Posterior vena cava (tissue), 2 donors: Measurements from ENCODE around the gene GNB1L. TPM values are rescaled to one million over a fixed set of nuclear protein-coding genes. Genes with fewer than 3 reads are reported as not detected.

ENCODE experiments used
- DNase-seq: peaks from one replicate; pipeline ENCODE4 v3.0.0-alpha.2; 2020; ENCODE audit warnings: low spot score
- intact Hi-C, 2 donors: fragments of 100-400 bp; cut with DNase I; formaldehyde crosslinking; loops; one replicate each; pipeline versions ENCODE4 v1.14.1 to v1.14.2; 2022 to 2023
- total RNA-seq, 2 donors: library from RNA; stranded (reverse); fragmentation: NEBNext Ultra II Directional; extraction: Animal tissue kit (Norgen Biotek cat#: 25700); gene quantifications; one replicate each; pipeline ENCODE4 v1.2.1, GENCODE V29; 2021
- donor health status: DM: yes; HTN: yes; CAD: no.
- donor health status: DM: yes; HTN: yes; CAD: no.

GNB1L gene
- total RNA-seq, 2 donors from 2014 or later = 3.6 to 3.9 TPM

DNA sequence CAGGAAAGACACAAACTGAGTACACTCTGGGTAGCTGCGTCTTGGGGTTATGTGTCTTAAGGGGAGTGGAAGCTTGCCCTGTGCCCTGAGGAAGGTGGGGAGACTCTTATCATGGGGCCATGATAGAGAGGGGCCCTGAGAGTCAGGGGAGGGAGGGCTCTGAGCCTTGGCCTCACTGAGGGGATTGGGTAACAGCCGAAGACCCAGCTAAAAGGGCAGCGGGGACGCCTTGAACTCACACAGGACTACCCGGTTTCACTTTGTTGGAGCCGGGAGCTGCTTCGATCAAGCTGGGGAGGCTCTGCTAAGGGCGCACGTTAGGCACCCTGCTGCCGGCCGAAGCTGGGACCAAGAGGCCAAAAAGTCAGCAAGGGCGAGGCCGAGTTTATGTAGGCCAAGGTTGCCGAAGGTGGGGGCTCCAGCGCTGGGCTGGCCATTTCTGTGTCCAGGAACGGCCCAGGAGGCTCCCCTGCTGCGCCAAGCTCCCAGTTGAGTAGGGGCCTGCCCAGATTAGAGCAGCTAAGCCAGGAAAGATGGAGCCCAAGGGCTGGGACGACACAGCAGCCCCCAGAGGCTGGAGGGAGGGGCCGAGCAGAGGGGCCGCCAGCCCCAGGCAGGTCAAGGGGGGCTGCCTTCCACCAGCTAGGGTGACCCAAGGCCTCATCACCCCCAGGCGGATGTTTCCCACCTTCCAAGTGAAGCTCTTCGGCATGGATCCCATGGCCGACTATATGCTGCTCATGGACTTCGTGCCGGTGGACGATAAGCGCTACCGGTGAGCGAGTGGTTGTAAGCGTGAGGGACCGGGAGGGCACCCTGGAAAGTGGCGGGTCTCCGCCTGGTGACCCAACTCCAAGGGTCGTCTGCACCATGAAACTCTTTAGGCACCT, 91.9 kb downstream of the GNB1L start:
- intact Hi-C loops = no loop called here
- no peak for DNase-seq

DNA sequence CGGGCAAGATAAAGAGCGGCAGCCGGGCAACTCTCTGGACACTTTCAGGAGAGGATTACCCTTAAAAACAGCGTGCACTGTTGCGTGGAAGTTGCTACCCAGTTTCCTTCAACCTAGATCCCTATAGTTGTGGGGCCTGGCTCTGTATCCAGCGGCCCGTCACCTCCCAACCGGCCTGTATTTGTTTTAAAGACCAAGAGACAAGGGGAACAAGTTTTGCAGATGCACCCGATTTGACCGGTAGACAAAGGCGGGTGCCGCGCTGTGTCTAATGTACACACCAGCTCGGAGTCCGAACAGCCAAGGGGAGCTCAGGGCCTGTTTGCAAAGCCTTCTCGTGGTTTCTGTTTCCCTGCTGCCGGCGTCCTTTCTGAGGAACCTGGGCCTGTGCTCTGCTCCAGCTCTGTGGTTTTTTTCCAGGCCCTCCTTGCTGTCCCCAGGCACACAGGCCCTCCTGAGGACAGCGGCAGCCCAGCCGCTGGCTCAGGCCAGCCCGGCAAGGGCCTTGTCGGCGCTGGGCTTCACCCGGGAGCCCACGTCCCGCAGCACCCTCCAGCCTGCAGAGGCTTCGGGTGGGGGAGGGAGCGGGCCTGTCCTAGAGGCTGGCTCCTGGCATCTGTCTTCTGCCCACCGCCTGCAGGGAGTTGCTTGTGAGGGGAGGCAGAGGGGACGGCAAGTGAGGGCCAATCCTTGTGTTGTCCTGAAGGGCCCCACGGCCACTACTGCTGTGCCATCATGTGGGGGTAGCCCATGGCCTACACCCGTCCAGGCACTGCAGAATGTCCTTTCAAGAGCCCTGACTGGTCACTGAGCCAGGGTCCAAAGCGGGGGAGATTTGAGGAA, 92.7 kb downstream of the GNB1L start:
- intact Hi-C loops = no loop called here
- DNase-seq = no peak

- intact Hi-C loops = no loop called here
- DNase-seq = no peak
These were observed 93.5 kb downstream of the GNB1L start for GRCh38 chr22:19760951-19761724.

- intact Hi-C loops = no loop called here
These were observed 94.4 kb downstream of the GNB1L start, which contains the start of gene TBX1 for GRCh38 chr22:19760058-19760950. Gene TBX1, plus strand, starts transcription at chr22:19760778. Its CDS starts 66 bp downstream, at chr22:19760844.

DNA sequence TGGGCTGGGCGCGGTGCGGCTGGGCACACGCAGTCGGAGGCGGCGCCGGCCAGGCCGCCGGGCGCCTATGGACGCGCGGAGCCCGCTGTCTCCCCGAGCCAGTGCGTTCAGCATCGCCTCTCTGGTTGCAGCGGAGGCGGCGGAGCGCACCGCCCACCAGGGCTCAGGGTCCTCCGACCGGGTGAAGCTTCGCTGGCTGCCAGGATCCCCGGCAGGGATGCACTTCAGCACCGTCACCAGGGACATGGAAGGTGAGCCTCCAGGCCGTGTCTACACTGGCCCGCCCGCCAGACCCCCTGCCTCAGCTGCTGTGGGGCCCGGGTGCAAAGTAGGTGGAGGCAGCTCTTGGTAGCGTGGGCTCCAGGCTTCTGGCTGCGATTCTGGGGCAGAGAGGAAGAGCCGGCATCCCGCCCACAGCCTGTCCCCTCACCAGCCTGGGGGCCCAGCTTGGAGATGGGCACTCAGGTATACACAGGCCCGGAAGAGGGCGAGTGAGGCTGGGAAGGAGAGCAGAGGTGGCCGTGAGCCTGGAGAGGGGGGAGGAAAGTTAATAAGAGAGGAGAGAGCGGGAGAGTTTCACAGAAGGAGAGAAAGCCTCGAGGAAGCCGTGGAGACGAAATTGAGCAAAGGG, 95.1 kb downstream of the GNB1L start:
- DNase-seq = no peak
- intact Hi-C loops = no loop called here

More at GRCh38 chr22:19760058-19760950, 94.4 kb downstream of the GNB1L start, which contains the start of gene TBX1:
- no peak for DNase-seq

GRCh38 chr22:19758896-19759426, 95.7 kb downstream of the GNB1L start:
- intact Hi-C loops = no loop called here
- DNase-seq = no peak

GRCh38 chr22:19757985-19758895, 96.4 kb downstream of the GNB1L start:
- no peak for DNase-seq
- intact Hi-C loops = no loop called here

DNA sequence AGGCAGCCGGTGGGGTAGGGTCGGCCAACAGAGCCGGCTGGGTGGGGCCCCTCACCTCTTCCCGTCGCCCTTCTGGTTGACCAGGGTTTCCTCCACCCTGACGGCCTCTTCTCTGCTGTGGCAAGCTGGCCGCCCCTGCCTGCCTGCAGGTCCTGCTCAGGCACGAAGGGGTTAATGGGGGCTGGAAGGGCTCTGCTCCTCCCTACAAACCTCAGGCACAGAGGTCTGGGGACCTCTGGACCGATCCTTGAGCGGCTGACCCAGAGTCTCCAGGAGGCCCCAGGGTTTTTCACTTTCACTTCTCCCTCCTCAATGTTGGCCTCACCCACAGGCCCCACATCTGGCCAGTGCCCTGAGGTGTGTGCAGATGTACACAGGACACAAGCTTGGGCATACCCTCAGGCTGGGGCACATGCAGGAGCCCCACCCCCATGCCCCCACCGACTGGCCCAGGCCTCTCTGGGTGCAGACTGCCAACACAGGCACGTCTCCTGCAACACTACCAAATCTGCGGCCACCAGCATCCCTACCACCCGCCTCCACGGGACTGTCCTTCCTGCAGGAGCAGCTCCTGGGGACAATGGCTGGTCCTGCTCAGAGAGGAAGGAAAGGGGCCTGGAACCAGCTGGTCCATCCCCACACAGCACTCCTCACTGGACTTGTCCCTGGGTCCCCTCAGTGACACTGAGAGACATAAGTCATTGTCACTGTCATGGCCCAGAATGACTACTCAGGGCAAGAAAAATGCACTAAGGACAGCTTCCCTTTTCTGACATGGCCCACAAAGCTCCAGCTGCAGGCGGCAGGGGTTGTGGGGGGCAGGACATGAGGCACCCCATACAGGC, 97.3 kb downstream of the GNB1L start:
- DNase-seq = no peak
- intact Hi-C loops = no loop called here

DNA sequence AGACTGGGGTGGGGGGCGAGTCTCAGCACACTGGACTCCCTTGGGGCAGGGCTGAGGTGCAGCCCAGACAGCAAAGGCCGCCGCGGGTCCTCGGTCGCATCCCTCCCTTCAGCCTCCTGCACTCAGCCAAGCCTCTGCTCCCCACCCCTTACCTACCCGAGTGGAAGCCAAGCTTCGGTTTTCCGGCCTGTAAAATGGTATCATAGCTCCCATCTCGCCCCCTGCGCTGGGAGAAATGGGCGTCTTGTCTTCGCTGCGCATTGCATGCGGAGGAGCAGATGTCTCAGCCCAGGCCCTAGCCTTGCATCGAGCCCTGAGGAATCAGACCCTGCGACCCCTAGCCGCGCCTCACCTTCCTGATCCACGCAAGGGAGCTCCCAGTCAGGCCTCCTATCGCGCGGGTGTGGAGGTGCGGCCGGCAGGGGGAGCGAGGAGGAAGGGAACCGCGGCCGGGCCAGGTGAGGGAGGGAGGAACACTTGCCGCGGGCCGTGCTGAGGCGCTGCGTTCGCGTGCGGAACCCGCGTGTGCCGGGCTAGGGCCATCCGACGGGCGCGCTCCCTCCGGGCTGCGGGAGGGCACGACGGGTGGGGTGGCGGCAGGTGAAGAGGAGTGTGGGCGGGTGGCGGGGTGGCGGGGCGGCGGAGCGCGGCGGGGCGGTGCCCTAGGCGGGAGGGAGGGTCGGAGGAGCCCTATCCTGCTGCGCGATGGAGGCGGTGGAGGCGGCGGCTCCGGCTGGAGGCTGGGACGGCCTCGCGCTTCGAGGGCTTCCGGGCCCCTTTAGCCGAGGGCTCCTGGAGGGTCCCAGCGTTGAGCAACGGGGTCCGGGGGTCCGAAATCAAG, 98.2 kb downstream of the GNB1L start:
- DNase-seq = no peak
- intact Hi-C loops = no loop called here

DNA sequence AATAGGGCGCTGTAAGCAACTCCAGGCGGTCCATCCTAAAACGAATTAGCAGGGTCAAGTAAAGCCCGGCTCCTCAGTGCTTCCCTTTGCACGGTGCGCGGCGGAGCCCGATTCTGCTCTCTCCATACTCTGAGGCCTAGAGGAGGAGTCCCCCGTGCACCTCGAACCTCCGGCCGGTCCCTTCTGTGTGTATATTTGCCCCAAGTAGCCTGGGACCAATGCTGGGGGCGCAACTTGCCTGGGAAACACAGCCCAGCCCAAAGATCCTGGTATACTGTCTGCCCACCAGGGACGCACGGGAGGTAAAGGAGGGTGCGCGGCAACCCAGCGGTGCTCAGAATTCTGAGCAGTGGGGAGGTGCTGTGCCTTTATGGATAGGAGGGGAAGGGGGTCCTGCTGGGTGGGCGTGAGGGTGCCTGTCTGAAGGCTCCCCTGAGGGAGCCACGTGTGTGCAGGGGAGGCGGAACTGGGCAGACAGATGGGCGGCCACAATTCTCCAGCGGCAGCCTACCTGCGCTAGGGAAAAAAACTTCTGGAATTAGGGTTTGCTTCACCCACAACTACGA, 98.9 kb downstream of the GNB1L start:
- intact Hi-C loops = no loop called here
- no peak for DNase-seq

DNA sequence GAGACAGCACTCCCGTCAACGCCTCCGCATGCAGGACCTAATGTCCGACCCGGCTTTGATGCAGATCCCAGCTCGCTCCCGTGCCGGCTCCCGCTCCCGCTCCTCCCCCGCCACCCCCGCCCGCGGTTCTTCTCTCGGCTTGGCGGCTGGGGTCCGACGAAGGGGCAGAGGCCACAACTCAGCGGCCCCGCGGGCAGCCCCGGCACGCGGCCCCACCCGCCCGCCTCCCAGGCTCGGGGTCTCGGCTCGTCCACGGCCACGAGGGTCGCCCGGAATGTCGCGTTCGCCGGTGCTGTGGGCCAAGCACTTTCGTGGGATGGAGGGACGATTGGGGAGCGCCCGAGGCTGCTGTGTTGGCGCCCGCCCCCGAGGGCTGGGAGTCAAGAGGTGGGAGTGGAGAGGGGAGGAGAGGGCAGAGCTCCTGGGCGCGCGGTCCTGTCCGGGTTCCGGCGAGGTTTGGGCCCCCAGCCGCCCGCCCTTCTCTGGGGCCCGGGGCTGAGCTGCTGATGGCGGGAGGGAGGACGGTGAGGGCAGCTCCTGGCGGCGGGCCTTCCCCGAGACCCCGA, 99.4 kb downstream of the GNB1L start:
- DNase-seq = no peak
- intact Hi-C loops = no loop called here

- no peak for DNase-seq
- intact Hi-C loops = no loop called here
These were observed 100.0 kb downstream of the GNB1L start for GRCh38 chr22:19754701-19755144.

DNA sequence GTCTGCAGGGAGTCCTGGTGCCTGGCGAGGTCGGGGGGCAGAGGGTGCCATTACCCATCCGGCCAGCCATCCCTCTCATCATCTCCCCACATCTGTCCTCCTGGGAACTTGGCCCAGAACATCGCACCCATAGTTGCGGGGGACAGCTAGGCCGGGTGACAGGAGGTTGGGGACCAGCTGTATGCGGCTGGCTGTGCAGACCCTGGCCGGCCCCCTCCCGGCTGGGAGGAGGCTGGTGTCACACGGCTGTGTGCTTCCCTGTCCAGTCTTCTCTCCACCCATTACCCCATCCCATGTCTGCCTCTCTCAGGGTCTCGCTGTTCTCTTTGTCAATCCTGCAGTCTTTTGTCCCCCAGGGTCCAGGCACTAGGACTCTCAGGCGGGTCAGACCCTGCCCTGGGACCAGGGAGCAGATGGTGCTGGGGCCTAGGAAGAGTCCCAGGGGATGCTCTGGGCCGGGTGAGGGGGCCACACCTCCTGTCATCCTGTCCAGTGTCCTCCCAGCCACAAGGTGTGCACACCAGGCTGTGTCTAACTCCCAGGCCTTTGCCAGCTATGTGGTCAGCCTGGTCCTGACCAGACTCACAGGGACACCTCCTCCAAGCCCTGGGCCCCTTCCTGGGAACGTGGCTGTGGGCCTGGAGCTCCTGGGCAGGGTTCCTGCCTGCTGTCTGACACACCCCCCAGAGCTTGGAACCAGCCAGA, 100.5 kb downstream of the GNB1L start:
- intact Hi-C loops = no loop called here
- no peak for DNase-seq
